CD4-positive, alpha-beta T cell treated with Interleukin-6 for 4 hours (primary cell): ENCODE results near the gene FBN1.

Source experiments
- DNase-seq: peaks from one replicate; pipeline ENCODE4 v3.0.0-alpha.2; 2020; ENCODE audit warnings: mixed read lengths

The FBN1 gene

DNA sequence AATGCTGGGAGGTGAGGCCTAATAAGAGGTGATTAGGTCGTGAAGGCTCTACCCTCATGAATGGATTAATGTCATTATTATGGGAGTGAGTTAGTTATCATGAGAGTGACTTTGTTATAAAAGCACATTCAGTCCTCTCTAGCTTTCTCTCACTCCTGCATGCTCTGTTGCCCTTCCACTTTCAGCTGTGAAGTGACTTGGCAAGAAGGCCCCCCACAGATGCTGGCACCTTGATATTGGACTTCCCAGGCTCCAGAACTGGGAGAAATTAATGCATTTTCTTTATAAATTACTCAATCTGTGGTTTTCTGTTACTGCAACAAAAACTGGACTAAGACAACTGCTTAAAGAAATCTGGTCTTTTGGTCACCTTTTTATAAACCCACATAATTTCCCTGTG lies 144.3 kb downstream of the FBN1 start:
- DNase-seq, result no peak

DNA sequence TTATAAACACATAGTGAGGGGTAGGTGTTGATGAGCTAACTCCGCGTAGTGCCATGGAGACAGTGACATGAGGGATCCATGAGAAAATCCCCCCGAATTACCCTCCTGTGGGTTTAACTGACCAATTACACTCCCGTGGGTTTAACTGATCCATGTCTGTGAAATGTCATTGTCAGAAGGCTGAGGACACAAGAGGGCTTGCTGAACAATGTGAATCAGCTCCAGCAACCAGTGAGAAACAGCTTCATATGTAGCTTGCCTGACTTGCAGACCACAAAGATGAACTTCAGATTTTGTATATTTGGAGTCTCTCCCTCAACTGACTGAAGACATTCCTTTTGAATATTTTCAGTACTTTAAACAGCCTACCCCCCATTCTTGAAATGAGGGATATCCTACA lies 144.9 kb downstream of the FBN1 start:
- DNase-seq, result no peak

DNA sequence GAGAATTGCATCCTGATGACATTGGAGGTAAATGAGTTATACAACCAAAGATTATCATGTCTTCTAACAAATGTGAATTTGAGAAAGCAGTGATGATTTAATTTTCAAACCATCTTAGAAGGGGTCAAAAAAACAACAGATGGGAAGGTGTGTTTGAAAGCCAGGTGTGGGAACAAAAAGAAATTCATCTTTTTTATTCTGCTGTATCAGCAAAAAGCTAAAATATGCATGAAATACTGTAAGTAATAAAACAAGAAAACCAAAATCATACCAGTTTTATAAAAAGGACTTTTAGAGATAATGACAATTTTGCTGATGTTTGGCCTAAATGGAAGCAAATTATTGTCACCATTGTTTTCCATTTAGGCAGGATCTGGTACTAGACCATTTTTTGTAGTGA lies 145.5 kb downstream of the FBN1 start:
- DNase-seq, result no peak

DNA sequence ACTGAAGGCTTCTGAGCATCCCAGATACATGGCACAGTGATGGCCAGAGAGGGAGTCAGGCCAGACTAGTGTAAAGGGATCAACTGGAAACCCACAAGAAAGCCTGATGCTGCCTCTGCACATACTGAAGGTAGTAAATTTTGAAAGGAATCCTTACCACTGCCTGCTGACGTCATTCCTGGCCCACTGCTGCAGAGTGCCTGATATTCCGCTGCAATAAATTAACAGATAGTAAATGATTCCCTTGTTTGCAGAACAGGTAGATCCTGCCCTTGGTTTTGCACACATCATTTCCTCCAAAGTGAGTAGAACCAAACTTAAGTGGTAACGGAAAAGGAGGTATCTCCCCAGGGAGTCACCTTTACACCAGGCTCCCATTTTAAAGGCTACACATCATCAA lies 146.7 kb downstream of the FBN1 start:
- no peak for DNase-seq

DNA sequence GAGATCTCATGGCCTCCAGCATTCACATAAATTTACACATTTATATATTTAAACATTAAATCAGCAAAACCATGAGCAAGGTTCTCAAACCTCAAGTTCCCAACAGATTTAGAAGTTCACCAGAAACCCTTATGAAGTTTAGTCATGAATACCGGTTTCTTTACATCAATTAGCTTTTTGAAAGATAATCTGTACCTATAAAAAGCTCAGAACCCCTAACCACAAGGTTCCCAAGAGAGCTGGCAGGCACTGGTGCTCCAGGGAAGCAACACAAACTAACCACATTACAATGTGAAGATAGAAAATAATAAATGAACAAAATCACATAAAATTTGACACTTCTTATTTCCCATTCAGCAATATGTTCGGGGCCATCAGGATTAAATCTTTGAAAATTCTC lies 150.9 kb downstream of the FBN1 start:
- DNase-seq, result no peak

DNA sequence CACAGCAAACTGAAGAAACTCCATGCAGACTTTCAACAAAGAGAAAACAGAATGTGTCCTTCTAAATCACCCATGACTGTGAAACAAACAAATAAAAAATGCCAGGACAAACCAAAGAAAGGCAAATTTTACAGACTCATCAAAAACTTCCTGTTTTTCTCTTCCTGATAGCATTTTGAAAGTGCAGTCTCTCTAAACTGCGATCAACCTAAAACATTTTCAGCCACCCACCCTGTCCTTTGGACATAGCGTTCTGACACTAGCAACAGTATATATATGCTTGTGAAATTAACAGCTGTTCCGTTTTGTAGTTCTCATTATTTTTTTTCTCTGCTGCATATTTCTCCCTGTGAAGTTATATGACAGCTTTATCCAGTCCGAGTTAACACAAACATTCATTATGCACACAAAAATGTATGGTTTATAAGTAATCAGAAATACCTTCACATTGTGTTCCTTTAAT lies 151.7 kb downstream of the FBN1 start:
- DNase-seq, result no peak

DNA sequence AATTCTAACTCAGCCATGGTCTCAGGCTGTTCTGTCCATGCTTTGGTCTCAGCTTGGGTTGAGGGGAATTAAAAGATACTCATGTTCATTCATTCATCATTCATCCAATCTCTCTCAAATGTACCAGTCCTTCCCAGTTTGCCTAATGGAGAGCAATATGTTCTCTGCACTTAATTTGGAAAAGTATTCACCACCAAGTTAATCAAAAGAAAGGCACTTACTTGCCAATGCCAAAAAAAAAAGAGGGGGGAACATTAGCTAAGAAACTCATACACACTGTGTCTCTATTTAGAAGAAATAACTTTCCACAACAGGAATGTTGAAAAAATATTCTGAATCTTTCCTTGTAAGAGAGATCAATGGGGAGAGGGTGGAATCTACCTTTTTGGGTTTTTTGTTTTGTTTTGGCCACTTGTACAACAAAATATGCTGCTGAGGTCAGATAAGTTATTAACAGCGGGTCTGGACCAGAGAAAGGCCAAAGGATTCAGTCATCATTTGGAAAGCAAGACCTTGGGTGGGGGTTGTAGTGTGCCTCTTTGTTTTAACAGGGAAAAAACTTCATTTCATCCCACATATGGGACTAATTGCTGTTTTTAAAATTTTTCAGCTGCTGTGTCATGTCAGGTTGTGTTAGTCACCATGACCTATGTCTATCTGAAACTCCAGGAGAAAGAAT lies 152.3 kb downstream of the FBN1 start:
- no peak for DNase-seq

DNA sequence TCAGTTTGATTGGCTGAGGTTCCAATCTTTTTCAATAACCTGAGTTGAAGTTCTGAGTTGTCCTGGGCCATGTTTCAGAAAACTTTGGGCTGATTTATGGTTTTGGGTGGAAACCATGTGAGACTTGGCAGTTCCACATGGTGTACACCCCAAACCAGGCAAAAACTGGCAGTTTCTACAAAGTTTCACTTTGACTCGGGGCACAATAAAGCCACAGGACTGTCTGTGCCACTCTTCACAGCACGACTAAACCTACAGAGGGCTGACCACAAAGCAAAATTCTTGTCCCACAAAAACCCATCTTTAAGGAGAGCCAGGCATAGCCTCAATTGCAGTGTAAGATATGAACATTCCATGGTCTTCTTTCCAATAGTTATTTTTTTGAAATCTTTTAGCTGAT lies 159.3 kb downstream of the FBN1 start:
- DNase-seq, result no peak

DNA sequence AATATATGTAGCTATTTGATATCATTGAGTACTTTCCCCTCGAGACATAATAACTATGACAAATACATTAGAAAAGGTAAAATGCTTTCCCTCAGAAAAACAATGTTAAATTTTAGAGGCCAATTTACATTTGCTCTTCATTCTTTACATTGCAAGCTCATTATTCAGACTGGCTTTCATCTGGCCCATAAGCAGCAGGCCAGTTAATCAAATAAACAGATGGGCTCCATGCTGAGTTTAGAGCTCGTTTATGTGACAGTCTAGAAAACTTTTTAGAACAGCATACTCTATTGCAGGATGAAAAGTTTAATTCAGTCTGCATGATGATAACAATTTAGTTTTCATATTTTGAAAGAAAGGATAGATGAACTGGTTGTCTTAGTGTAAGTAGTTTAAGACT lies 163.7 kb downstream of the FBN1 start:
- no peak for DNase-seq

DNA sequence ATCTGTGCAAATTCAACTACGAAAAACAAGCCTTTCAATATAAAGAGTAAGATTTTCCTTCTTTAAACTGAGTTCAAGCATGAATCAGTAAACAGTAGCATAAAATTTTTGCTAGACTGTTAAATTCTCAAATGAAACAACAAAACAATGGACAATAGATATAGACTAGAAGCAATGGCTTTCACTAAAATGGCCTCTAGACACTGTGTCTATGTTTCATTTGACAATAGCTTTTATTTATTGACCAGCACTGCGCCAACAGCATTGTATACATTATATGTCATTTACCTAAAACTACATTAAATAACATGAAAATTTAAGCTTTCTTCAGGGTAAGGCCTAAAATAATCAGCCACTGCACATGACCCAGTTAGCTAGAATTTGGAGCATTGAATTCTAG lies 165.8 kb downstream of the FBN1 start:
- DNase-seq, result no peak

DNA sequence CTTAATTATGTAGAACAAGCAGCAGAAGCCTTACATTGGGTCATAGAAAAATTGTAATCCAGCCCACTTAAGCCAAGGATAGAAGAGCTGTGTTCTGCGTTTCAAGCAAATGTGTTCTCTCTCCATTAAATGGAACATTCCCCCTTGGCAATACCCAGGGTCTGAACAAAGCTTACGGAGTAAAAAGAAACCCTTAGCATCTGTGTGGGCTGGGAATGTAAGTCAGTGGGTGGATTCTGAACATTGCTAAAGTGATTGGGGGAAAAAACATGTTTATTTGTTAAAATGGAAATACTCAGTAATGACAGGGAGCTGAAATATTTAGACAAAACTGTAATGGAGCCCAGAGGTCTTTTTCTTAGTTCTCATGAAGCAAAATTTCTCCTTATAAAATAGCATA lies 166.9 kb downstream of the FBN1 start:
- no peak for DNase-seq

DNA sequence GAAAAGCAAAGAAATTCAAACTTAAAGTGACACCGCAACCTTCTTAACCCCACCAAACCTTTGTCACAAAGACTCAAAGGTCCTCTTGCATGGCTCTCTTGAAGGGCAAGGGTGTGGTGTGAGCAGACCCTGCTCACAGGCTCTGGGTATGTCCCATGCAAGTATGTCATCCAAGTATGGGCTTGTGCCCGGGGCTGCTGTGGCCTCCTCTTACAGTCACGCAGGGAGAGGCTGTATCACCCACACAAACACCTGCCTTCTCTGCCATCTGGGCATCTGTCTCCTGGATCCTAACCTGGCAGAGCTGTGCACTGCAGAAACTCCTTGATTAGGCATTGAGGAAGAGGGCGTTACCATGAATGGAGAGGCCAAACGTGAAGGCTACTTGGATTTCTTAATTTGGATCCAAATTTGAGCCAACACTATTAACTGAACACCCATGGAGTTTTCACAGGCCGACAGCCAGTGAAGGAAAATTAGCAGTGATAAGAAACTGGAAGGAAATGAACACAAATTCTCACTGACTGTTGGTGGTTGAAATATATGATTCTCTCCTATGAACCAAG lies 167.6 kb downstream of the FBN1 start:
- DNase-seq, result no peak

DNA sequence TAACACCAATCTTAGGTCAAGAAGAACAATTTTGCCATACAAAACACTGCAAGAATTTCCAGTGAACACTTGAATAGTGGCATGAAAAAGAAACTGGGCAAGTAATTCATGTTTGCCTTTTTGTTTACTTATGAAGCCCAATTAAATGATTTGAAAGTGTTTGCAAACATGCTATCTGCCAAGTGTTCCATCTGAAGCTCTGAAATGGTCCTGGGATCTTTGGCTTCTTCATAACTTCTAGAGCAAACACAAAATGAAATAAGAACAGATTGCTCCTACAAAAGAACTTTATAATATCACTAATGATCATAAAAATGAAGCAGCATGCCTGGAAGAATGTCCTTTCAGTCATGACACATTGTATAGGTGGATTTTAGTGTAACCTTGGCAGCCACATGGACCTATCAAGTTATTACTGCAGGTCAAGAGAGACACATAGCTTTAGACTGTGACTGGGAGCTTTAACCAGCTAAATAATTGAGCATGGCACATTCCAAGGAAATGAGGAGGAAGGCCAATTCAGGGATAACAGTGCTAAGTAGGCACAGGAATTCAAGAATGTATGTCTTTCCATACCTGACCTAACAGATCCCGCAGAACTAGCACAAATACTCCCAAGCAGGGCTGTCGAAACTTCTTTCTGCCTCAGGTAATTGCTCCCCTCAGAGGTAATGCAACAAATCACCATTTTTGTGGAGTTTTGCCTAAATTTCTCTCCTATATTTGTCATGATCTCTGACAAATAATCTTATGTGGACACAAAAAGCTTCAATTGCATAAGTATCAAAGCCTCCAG lies 169.7 kb downstream of the FBN1 start:
- DNase-seq, result no peak

DNA sequence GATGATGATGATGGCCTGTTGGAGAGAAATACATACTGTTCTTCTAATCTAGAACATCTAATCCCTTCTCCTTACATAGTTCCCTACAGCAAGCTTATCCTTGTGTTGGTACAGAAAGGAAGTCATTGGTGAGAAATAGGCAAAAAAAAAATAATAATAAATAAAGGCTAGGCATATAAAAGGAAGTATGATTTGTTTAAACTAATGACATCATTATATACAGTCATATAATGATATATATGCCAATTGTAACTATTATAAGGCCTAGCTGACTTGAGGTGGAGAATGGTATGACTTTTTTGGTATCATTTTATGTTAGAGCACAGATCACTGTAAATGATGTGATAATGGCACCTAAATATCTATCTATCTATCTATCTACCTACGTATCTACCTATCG lies 171.8 kb downstream of the FBN1 start:
- DNase-seq, result no peak

DNA sequence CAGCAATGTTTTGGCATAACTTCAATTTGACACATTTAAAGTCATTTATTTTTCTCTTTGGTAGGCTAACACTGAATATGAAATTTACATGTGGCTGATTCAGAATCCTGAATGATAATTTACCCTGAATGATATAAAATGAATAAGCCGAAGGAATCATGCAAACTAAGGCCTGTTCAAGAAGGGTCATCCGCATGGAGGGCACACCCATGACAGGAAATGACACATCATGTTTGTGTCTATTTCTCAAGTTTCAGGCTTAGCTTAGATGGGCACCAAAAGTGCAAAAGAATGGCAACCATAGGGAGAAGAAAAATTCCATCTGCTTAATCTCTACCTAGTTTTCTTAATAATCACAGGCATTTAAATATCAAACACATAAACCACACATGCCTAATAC lies 172.8 kb downstream of the FBN1 start:
- DNase-seq, result no peak

DNA sequence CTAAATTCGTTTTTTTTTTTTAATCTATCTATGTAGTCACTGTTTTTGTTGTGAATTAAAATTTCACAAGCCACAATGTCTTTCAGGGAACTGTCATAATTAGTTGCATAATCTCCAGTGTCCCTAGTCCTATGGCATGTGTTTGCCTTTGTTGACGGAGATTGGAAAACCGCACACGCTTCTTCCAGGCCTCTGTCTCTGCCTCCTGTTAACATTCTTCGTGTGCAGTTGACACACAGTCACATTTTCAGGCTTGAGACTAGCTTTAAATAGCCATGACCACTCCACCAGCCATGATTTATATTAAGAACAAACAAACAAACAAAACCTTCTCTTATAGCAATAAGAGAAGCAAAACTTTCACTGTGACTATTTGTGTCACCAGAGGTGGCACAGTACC lies 174.4 kb downstream of the FBN1 start:
- DNase-seq, result no peak

DNA sequence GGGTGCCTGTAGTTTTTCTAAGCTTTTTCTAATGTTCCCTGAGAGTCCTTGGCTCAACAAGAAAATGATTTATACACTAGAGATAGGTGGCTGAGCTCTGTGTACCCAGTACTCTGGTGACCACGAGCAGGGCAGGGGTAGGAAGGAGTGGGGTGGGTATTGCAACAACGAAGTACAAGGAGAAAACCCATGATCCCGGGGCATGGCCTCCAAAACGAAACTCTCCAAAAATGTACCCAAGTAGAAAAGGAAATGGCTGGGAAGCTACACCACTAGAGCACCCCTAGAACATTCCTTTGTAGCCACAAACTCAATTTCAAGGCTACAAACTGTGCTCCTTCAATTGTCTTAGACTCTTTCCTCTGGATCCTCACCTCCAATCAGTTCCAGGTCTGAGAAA lies 175.4 kb downstream of the FBN1 start:
- no peak for DNase-seq

DNA sequence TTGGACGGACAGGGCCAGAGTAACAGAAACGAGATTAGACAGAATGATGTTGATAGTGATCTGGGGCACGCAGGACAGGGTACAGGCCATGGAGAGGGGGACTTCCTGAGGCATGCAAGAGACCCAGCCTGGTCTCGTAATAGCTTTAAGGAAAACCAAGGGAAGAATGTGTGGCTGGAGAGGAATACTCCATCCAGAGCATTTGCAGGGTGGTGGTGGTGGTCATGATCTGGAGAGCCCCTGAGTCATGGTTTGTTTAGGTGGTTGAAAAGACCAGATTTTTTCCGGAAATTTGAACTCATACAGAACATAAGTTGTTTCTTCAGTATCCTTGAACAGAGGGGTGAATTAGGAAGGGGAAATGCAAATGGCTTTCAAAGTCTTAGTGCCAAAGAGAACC lies 175.8 kb downstream of the FBN1 start:
- no peak for DNase-seq

DNA sequence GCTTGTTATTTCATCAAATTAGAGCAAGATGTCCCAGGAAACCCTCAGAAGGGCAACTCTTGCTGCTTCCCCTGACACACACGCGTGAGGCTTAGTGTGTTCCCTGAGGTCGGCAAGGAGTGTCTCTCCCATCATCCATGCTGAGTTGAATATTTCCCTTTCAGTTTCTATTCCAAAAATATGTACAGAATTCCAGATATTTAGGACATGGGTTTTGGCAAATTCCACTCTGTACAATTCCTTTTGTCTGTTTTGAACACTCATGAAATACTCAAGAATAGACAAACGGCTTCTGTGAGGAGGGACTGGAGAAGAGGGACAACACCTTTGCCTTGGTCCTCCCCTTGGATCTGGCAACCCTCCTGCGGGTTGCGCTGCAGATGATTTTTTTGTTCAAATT lies 176.2 kb downstream of the FBN1 start:
- no peak for DNase-seq

DNA sequence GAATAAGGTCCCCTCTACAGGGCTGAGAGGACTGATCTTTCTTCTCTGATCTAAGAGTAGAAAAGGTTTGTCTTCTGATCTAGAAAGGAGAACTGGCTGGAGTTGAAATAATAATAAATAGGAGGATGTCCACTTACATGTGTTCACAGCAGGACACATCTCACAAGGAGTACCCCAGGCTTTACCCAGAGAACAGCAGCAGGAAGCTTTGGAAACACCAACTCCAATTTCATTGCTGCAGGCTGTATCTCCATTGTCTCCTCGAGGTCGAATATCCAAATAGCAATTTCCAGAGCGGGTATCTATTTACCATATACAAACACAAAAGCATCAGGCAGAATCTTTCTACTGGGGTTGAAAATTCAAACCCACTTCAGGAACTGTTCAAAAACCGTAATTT lies 177.7 kb downstream of the FBN1 start:
- DNase-seq, result no peak

DNA sequence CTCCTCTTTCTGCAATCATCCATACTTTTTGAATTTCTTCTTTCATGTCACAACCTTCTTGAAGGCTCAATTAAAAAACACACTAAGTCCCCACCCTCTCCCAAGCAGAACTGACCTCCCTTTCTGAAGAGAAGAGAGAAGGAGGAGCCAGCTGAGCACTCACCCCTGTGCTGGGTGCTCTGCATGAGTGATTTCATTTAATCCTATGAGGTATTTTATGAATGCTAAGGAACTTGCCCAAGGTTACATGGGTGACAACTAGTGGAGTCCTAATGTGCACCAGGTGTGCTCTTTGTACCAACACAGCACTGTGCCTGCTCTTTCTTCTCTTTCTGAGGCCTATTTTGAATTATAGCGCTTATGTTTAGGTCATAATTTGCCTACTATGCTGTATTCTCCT lies 178.7 kb downstream of the FBN1 start:
- no peak for DNase-seq

DNA sequence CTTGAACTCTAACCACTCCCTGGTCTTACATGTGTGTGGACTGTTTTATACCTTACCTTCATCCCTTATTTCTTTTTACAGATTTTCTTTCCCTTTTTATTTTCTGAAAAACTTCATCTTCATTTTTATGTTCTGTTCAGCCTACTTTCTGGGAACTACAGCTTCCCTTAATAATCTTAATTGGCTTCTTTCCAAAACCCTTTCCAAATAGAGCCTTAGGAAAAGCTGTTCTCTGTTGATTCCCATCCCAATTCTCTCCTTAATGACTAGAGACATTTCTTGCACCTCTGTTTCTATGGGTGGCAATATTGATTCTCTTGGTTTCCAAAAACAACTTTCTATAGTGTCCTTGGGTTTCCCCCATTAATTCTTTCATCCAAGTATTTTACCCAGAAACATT lies 179.4 kb downstream of the FBN1 start:
- no peak for DNase-seq

DNA sequence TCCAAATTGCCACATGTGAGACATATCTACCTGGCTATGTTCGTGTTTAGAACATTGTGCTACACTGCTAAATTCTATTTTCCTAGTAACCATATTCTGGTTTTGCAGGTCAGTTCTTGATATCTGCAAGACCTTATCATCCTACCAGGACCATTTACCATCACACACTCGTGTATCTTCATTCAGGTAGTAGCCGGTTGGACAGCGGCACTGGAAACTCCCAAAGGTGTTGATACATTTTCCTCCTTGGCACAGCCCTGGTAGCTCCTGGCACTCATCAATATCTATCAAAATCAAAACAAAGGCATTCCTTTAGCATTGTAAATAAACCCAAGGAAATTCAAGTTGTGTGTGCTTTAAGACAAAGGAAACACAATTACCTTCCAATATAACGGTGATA lies 180.1 kb downstream of the FBN1 start:
- no peak for DNase-seq

DNA sequence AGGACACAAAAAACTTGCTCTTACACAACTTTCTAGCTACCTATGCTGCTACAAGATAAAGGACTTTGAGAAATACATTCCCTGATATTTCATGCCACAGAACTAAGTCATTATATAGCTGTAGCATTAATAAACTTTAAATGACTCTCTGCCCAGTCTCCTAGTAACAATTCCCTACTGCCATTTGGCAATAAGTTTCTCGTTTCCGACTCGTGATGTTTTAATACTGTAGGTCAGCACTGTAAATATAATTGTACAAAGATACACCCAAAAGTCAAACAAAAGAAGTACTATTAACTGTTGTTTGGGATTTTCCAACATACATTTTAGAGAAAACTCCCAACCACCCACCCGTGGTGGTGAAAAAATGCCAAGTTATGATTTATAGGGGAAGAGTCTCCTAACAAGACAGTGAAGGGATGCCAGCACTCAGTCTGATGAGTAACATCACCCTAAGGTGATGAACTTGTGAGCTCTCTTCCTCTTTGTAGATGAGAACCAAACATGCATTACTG lies 182.1 kb downstream of the FBN1 start:
- no peak for DNase-seq
